Measurements from ENCODE around the gene NSG1.

NSG1 gene

GRCh38 chr4:4396628-4397440 lies 9.9 kb downstream of the NSG1 start:
- DNase-seq: no peak

- DNase-seq: no peak
Observed at GRCh38 chr4:4397441-4397819, 10.5 kb downstream of the NSG1 start.

- no peak for DNase-seq
Observed at GRCh38 chr4:4398430-4398829, 11.5 kb downstream of the NSG1 start.

GRCh38 chr4:4401036-4401435 lies 14.1 kb downstream of the NSG1 start:
- no peak for DNase-seq

- DNase-seq: no peak
Observed at GRCh38 chr4:4402966-4403365, 16.1 kb downstream of the NSG1 start.

GRCh38 chr4:4405358-4405962 lies 18.6 kb downstream of the NSG1 start:
- no peak for DNase-seq

- DNase-seq: no peak
Observed at GRCh38 chr4:4406455-4407298, 19.8 kb downstream of the NSG1 start.

GRCh38 chr4:4407299-4408131 lies 20.6 kb downstream of the NSG1 start:
- no peak for DNase-seq

GRCh38 chr4:4408132-4408523 lies 21.2 kb downstream of the NSG1 start:
- no peak for DNase-seq

- DNase-seq: no peak
Observed at GRCh38 chr4:4408576-4409335, 21.9 kb downstream of the NSG1 start.

- no peak for DNase-seq
Observed at GRCh38 chr4:4409416-4410115, 22.7 kb downstream of the NSG1 start.

- no peak for DNase-seq
Observed at GRCh38 chr4:4410271-4410670, 23.4 kb downstream of the NSG1 start.

GRCh38 chr4:4411906-4412305 lies 25.0 kb downstream of the NSG1 start:
- DNase-seq: no peak

GRCh38 chr4:4412641-4413372 lies 25.9 kb downstream of the NSG1 start:
- DNase-seq: no peak

GRCh38 chr4:4413373-4413725 lies 26.4 kb downstream of the NSG1 start:
- no peak for DNase-seq

GRCh38 chr4:4413806-4414205 lies 26.9 kb downstream of the NSG1 start:
- no peak for DNase-seq

GRCh38 chr4:4415107-4415805 lies 28.4 kb downstream of the NSG1 start:
- no peak for DNase-seq

- no peak for DNase-seq
Observed at GRCh38 chr4:4415806-4416805, 29.2 kb downstream of the NSG1 start.

- no peak for DNase-seq
Observed at GRCh38 chr4:4416981-4417380, 30.1 kb downstream of the NSG1 start.

All from CD4-positive, alpha-beta T cell treated with Interleukin-4 for 4 hours (primary cell).